ENCODE data around the gene LHFPL6. TPM values are rescaled to one million over a fixed set of nuclear protein-coding genes. Genes with fewer than 3 reads are reported as not detected.

The LHFPL6 gene
- total and polyA plus RNA-seq, 2 experiments from 2014 or later, result 7.8 to 9.5 TPM

GRCh38 chr13:39597838-39598237 is 5.2 kb downstream of the LHFPL6 start (continued):
- TF ChIP-seq POLR2AphosphoS5 (IDR thresholded peaks at IDR 0.05; ENCODE audit: low read depth), result no peak
- TF ChIP-seq ZNF462 (CRISPR knock-in tag; IDR thresholded peaks at IDR 0.05), result no peak

- Histone ChIP-seq H3K27me3 (ENCODE audit: insufficient read depth) (peaks cover 9% of the 10 kb centered on the region), H2AFZ (no peak overlapping the region), H3K79me2 (replicated peaks; ENCODE audit: insufficient read depth) (no peaks in the 10 kb centered on the region; the same call in 1 of the 2 replicates), H3K4me1 (ENCODE audit: insufficient read depth) (peaks cover 2% of the 10 kb centered on the region), H3K9me2 (ENCODE audit: insufficient read depth) (no peaks in the 10 kb centered on the region), H3K4me3 (no peak overlapping the region), H4K20me1 (replicated peaks; ENCODE audit: insufficient read depth) (no peaks in the 10 kb centered on the region), H3K4me2 (no peak overlapping the region), H3F3A (replicated peaks; ENCODE audit: low read depth) (no peaks in the 10 kb centered on the region), H3K36me3 (ENCODE audit: insufficient read depth) (no peaks in the 10 kb centered on the region), H3K27ac (ENCODE audit: low read depth) (no peak overlapping the region)
- no peak overlapping the region for H3K4me3 Mint-ChIP-seq
- peaks cover 12% of the 10 kb centered on the region for H3K27me3 Mint-ChIP-seq (ENCODE audit: insufficient read depth, low read depth, poor library complexity)
- no peak overlapping the region for H3K27ac Mint-ChIP-seq
- H3K36me3 Mint-ChIP-seq (ENCODE audit: low read depth), result peaks cover 5% of the 10 kb centered on the region; the same call in 2 of the 3 replicates
- ATAC-seq, result no peak
- H3K9me3 Mint-ChIP-seq, result peaks cover 8% of the 10 kb centered on the region; the same call in 2 of the 3 replicates
- peaks cover 8% of the 10 kb centered on the region for H3K4me1 Mint-ChIP-seq
- no peak for DNase-seq (ENCODE audit: low spot score)
- TF ChIP-seq STAT1 (IDR thresholded peaks at IDR 0.05; ENCODE audit: unreplicated experiment), result no peak
- TF ChIP-seq ZNF331 (CRISPR knock-in tag; IDR thresholded peaks at IDR 0.05; ENCODE audit: low read depth), result no peak
- TF ChIP-seq ETS1 (IDR thresholded peaks at IDR 0.05), result no peak
- TF ChIP-seq JUNB (IDR thresholded peaks at IDR 0.05; ENCODE audit: unreplicated experiment), result no peak
- TF ChIP-seq EZH2 (IDR thresholded peaks at IDR 0.05; ENCODE audit: low read depth, unreplicated experiment), result no peak
- TF ChIP-seq POLR2AphosphoS5 (IDR thresholded peaks at IDR 0.05; ENCODE audit: low read depth), result no peak
- TF ChIP-seq CREB1 (CRISPR knock-in tag; IDR thresholded peaks at IDR 0.05; ENCODE audit: low read depth), result no peak
- no peak for TF ChIP-seq ZNF114 (CRISPR knock-in tag; IDR thresholded peaks at IDR 0.05)
- TF ChIP-seq NANOG (IDR thresholded peaks at IDR 0.05; ENCODE audit: borderline replicate concordance), result no peak
- no peak for TF ChIP-seq CTCF (conservative IDR thresholded peaks at IDR 0.05; ENCODE audit: low read depth in 2 of 2)
Measured at GRCh38 chr13:39596685-39597084, 6.3 kb downstream of the LHFPL6 start.

Data from GM23338 (cell line).